PC-9 (cell line): ENCODE data around the gene STH.

Source experiments
- EZH2 ChIP-seq: fragments of 200-600 bp; sonication (generic); IDR thresholded peaks from 2 replicates; pipeline ENCODE4 v1.8.0; 2017; ENCODE audit warnings: antibody characterized with exemption, low read depth
- TF ChIP-seq, protein P1 (sequence below): fragments of 200-600 bp; sonication (generic); conservative IDR thresholded peaks from 2 replicates; pipeline ENCODE4 v1.6.1; 2017; ENCODE audit warnings: mixed run types, antibody characterized with exemption, mild to moderate bottlenecking, moderate library complexity

DNA sequence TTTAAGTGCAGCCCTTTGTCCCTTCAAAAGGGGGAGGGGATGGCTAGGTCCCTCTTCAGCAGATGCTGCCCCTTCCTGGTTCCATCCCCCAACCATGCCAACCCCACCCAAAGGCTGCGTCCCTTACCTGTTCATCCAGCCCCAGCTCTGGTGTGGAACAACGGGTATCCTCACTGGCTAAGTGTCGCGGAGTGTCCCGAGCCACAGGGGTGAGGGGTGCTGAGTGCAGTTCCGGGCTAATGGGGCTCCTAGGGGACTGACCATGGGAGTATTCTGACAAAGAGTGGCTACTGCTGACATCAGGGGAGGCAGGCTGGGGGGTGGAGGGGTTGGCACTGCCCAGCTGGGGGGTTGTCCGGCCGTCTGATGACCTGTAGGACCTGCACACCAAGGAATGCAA, 32.9 kb downstream of the STH start:
- TF ChIP-seq, protein P1, sequence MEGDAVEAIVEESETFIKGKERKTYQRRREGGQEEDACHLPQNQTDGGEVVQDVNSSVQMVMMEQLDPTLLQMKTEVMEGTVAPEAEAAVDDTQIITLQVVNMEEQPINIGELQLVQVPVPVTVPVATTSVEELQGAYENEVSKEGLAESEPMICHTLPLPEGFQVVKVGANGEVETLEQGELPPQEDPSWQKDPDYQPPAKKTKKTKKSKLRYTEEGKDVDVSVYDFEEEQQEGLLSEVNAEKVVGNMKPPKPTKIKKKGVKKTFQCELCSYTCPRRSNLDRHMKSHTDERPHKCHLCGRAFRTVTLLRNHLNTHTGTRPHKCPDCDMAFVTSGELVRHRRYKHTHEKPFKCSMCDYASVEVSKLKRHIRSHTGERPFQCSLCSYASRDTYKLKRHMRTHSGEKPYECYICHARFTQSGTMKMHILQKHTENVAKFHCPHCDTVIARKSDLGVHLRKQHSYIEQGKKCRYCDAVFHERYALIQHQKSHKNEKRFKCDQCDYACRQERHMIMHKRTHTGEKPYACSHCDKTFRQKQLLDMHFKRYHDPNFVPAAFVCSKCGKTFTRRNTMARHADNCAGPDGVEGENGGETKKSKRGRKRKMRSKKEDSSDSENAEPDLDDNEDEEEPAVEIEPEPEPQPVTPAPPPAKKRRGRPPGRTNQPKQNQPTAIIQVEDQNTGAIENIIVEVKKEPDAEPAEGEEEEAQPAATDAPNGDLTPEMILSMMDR, result no peak
- TF ChIP-seq EZH2, result no peak
